Thyroid gland (tissue), 4 donors: ENCODE results near the gene MTSS2. TPM values are rescaled to one million over a fixed set of nuclear protein-coding genes. Genes with fewer than 3 reads are reported as not detected.

Experiments
- DNase-seq, 2 donors: peaks; one replicate each; pipeline ENCODE4 v3.0.0-alpha.2; 2019
- H3K27ac ChIP-seq, 3 donors: fragments of 200-600 bp; sonication (generic); 1 replicate in 2 of 3; 2 replicates in 1 of 3; pipeline ENCODE4 v1.5.1; 2016 to 2019; ENCODE audit warnings: mild to moderate bottlenecking in 1 of 3, moderate library complexity in 1 of 3
- H3K27me3 ChIP-seq: fragments of 200-600 bp; sonication (generic); one replicate; pipeline ENCODE4 v1.5.1; 2019
- H3K36me3 ChIP-seq, 2 donors: fragments of 200-600 bp; sonication (generic); one replicate each; pipeline ENCODE4 v1.5.1; 2016 to 2019
- H3K4me1 ChIP-seq, 2 donors: fragments of 200-600 bp; sonication (generic); one replicate each; pipeline ENCODE4 v1.5.1; 2017 to 2019
- H3K4me3 ChIP-seq, 3 donors: fragments of 200-600 bp; sonication (generic); replicated peaks in 1 of 3; 1 replicate in 2 of 3; 2 replicates in 1 of 3; pipeline ENCODE4 v1.5.1; 2016; ENCODE audit warnings: mild to moderate bottlenecking in 1 of 3
- H3K9me3 ChIP-seq: fragments of 200-600 bp; sonication (generic); one replicate; pipeline ENCODE4 v1.5.1; 2017
- POLR2A ChIP-seq, 2 donors: fragments of 450-650 bp; IDR thresholded peaks; one replicate each; pipeline ENCODE4 v1.6.1; 2017; ENCODE audit warnings: antibody characterized with exemption in 2 of 2, mild to moderate bottlenecking in 2 of 2, moderate library complexity in 1 of 2
- WGBS, 2 donors: methylation state at CpG; one replicate each; pipeline ENCODE4 v1.1.5; 2017; 5-methylcytosine and 5-hydroxymethylcytosine counted together
- intact Hi-C: fragments of 100-400 bp; cut with DNase I; formaldehyde crosslinking; loops from one replicate; pipeline ENCODE4 v1.15.1; 2023
- total RNA-seq, 4 donors: library from RNA; depleted of rRNA; stranded (reverse); fragments of >200 nt; gene quantifications; one replicate each; pipeline ENCODE4 v1.2.3, GENCODE V29; 2016
- TF ChIP-seq, protein P1 (sequence below), 6 experiments: fragments of 200-600 bp in 3 of 6; fragments of 450-650 bp in 3 of 6; sonication (generic) in 3 of 6; IDR thresholded peaks; one replicate each; pipeline ENCODE4 v1.5.1; 2016 to 2019; ENCODE audit warnings: antibody characterized with exemption in 6 of 6, mild to moderate bottlenecking in 2 of 6, inconsistent platforms in 1 of 6, moderate library complexity in 1 of 6

The MTSS2 gene
- total RNA-seq, 4 donors from 2014 or later: 11.3 to 39.8 (median 26.7) TPM

DNA sequence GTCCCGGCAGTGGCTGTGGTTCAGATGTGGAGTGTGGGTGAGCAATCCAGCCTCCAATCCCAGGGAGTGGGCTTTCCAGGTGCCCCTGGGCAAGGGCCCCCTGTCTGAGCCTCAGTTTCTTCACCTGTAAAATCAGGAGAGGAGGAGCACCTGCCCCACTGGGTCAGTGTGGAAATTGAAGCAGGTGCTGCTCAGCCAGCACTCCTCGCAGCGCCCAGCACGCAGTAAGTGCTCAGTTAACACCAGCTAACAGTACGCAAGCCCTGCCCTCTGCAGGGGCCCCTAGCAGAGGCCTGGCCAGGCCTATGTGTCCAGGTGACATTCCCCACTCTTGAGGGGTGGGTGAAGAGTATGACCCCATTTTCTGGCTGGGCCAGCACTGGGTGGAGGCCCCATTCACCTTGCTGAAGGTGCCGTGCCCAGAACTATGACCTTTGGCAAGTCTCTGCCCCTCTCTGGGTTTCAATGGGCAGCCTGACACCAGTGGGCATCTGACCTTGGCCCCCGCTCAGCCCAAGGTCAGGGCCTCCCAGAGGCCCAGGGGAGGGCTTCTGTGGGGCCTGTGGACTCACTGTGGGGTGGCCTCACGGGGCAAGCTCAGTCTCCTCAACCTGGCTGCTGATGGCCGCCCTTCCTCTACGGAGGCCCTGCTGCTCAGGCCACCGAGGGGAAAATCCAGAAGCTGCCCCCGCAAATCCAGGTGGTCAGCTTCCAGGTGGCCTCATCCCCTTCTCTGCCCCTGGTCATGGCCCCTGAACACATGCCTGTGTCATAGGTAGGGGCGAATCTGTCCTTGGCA lies 2.5 kb downstream of the MTSS2 start:
- intact Hi-C loops: no loop called here
- no peak for DNase-seq
- Histone ChIP-seq H3K36me3 (peaks cover 11 to 21% of the 10 kb centered on the region in 2 donors), H3K27ac (peak overlapping the region in 2 of 3 donors; percentile 8 to 22), H3K4me1 (peaks cover 20 to 58% of the 10 kb centered on the region in 2 donors), H3K27me3 (no peaks in the 10 kb centered on the region), H3K4me3 (no peak overlapping the region), H3K9me3 (no peaks in the 10 kb centered on the region)
- no peak for TF ChIP-seq POLR2A (IDR thresholded peaks at IDR 0.05)
- TF ChIP-seq, protein P1, sequence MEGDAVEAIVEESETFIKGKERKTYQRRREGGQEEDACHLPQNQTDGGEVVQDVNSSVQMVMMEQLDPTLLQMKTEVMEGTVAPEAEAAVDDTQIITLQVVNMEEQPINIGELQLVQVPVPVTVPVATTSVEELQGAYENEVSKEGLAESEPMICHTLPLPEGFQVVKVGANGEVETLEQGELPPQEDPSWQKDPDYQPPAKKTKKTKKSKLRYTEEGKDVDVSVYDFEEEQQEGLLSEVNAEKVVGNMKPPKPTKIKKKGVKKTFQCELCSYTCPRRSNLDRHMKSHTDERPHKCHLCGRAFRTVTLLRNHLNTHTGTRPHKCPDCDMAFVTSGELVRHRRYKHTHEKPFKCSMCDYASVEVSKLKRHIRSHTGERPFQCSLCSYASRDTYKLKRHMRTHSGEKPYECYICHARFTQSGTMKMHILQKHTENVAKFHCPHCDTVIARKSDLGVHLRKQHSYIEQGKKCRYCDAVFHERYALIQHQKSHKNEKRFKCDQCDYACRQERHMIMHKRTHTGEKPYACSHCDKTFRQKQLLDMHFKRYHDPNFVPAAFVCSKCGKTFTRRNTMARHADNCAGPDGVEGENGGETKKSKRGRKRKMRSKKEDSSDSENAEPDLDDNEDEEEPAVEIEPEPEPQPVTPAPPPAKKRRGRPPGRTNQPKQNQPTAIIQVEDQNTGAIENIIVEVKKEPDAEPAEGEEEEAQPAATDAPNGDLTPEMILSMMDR (IDR thresholded peaks at IDR 0.05): no peak
- 84 to 85% methylated on average over 7 to 8 of the region's 13 CpGs for WGBS, 2 donors

DNA sequence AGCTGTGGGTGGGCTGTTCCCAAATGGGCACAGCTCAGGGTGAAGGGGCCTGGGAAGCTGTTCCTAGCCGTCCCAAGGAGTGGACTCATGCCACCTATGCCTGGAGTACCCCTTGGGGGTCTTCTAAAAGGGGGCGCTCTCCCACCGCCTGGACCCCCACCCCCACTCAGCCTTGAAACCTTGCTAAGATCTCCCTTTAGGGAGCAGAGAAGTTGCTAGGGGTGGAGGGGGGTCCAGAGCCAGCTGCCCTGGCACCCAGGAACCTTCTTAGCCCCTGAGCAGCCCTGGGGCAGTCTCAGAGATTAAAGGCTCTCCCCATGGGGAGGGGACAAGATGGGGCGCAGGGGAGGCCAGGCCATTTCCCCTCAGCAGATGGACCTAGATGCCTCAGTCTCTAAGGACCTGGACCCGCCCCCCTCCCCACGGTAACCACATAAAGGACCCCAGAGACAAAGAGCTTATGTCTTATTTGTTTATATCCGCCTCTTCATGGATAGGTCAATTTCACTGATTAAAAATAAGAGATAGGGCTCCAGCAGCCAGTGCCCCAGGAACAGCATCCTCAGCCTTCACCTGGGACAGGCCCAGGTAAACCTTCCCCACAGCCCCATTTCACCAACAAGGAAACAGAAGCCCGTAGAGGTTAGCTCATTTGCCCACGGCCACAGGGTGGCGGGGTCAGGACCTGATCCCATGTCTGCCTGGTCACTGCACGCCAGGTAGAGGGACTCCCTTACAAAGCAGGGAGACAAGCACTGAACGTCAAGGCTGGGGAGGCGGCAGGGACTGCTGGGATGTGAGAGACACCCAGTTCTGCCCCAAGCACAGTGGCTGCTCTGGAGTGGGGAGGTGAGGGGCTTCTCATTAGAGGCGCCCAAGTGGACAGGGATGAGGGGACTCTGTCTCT lies 3.4 kb downstream of the MTSS2 start:
- no peaks in the 10 kb centered on the region for H3K27me3 ChIP-seq
- H3K4me3 ChIP-seq: no peak overlapping the region
- TF ChIP-seq POLR2A (IDR thresholded peaks at IDR 0.05): no peak
- TF ChIP-seq, protein P1 (IDR thresholded peaks at IDR 0.05): no peak
- no peak for DNase-seq
- intact Hi-C loops: no loop called here
- 78 to 90% methylated on average over 7 to 14 of the region's 14 CpGs for WGBS, 2 donors
- no peaks in the 10 kb centered on the region for H3K9me3 ChIP-seq
- peaks cover 19 to 29% of the 10 kb centered on the region in 2 donors for H3K36me3 ChIP-seq
- peak overlapping the region in 1 of 3 donors; percentile 46 for H3K27ac ChIP-seq
- peaks cover 20 to 49% of the 10 kb centered on the region in 2 donors for H3K4me1 ChIP-seq

DNA sequence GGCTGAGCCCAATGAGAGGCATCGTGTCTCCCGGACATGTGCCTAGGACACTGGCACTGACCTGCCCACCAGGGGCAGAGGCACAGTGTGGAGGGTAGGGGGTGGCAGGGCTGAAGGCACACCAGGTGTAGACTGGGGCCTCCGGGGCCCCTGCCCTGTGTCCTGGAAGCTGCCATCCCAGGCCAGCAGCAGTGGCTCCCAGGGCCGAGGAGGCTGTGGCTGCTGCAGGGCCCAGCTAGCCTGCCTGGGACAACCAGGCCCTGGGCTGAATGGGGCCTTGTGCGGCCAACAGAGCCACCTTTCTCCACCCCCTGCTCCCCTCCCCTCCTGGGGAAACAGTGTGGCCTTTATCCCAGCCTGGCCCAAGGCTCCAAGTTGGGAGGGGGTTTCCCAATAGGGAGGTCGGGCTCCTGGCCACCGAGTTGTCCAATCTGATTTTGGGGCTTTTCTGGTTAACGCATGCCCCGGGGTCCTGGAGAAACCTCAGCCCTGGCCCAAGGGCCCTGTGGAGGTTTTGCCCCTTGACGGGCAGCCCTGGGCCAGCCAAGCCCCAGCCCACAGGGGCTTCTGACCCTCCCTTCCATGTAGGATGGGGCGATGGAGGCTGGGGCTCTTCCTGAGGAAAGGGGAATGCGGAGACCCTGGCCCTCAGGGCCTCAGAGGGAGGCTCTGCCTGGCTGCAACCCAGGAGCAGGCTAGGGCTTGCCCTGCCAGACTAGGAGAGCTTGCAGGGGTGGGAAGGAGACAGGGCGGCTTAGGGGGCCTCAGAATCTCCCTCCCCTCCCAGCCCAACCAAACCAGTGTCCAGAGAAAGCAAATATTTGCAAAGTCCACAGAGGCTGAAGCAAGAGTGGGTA lies 4.2 kb downstream of the MTSS2 start:
- Histone ChIP-seq H3K27ac (peak overlapping the region in 2 of 3 donors; percentile 24 to 46), H3K4me3 (no peak overlapping the region), H3K36me3 (peaks cover 20 to 36% of the 10 kb centered on the region in 2 donors), H3K4me1 (peaks cover 20 to 41% of the 10 kb centered on the region in 2 donors), H3K27me3 (no peaks in the 10 kb centered on the region), H3K9me3 (no peaks in the 10 kb centered on the region)
- DNase-seq: no peak
- WGBS, 2 donors: 84 to 87% methylated on average over 5 to 11 of the region's 13 CpGs
- TF ChIP-seq POLR2A (IDR thresholded peaks at IDR 0.05): no peak
- TF ChIP-seq, protein P1 (IDR thresholded peaks at IDR 0.05): no peak
- intact Hi-C loops: loop anchor here (2.0 kb wide), 1 partner anchor 89 kb away; no protein-coding TSS in a partner anchor

DNA sequence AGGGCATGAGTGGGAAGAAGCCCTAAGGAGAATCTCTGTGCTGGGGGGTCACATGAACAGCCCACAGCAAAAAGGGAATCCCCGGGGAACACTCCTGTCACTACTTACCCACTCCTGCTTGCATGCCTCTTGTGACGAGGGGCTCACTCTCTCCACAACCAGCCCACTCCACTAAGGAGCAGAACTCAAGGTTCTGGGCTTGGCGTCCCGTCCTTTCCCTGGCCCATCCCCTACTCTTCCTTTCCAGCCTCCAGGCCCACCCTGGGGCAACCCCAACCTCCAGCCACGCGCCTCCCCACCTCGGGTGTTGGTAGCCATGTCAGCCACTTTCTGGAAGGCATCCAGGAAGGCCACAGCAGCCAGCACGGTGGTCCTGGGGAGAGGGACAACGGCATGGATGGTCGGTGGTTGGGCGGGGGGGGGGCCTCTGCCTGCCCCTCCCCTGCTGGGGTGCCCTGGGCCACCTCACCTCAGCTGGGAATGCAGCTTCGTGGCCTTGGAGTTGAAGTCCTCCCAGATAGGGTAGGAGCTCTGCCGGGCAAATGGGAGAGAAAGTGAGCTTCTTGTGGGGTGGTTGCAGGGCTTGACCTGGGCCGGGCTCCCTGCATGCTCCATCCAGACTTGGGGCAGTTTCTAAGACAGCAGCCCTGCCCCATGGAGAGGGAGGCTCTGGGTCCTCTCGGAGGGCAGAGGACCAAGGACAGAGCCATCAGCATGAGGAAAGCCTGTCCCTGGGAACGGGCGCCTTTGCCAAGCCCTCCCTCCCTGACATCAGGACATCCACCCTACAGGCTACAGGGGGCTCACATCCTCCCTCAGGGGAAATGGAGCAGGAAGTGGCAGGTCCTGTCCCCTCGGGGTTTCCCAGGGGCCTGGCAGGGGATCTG lies 5.1 kb downstream of the MTSS2 start:
- Histone ChIP-seq H3K9me3 (no peaks in the 10 kb centered on the region), H3K27ac (peak overlapping the region in 1 of 3 donors; percentile 46), H3K27me3 (no peaks in the 10 kb centered on the region), H3K4me3 (no peak overlapping the region), H3K4me1 (peaks cover 20 to 35% of the 10 kb centered on the region in 2 donors), H3K36me3 (peaks cover 20 to 43% of the 10 kb centered on the region in 2 donors)
- WGBS, 2 donors: 84 to 86% methylated on average over 7 to 10 of the region's 18 CpGs
- DNase-seq: no peak
- TF ChIP-seq, protein P1 (IDR thresholded peaks at IDR 0.05): no peak
- TF ChIP-seq POLR2A (IDR thresholded peaks at IDR 0.05): no peak
- intact Hi-C loops: loop anchor here (2.0 kb wide), 1 partner anchor 90 kb away; no protein-coding TSS in a partner anchor
